ENCODE measurements around the gene SCD5. TPM values are rescaled to one million over a fixed set of nuclear protein-coding genes. Genes with fewer than 3 reads are reported as not detected.

SCD5 gene
- polyA plus RNA-seq, 2 of the 4 experiments (the other 2 are of a cell fraction) = 9.8 to 11.9 TPM

- DNase-seq (ENCODE audit: low read depth in 1 of 2, low spot score in 1 of 2) = no peak
- Histone ChIP-seq H3K4me3 (no peak overlapping the region), H3K4me2 (no peak overlapping the region), H3K9me3 (no peaks in the 10 kb centered on the region), H3K27ac (no peak overlapping the region), H3K4me1 (no peaks in the 10 kb centered on the region)
- TF ChIP-seq HOXB13 (CRISPR knock-in tag; IDR thresholded peaks at IDR 0.05; ENCODE audit: low read depth) = no peak
- no peak for TF ChIP-seq RARB (CRISPR knock-in tag; IDR thresholded peaks at IDR 0.05)
- TF ChIP-seq POLR2A (IDR thresholded peaks at IDR 0.05; ENCODE audit: low read length) = no peak
- TF ChIP-seq, protein P1, sequence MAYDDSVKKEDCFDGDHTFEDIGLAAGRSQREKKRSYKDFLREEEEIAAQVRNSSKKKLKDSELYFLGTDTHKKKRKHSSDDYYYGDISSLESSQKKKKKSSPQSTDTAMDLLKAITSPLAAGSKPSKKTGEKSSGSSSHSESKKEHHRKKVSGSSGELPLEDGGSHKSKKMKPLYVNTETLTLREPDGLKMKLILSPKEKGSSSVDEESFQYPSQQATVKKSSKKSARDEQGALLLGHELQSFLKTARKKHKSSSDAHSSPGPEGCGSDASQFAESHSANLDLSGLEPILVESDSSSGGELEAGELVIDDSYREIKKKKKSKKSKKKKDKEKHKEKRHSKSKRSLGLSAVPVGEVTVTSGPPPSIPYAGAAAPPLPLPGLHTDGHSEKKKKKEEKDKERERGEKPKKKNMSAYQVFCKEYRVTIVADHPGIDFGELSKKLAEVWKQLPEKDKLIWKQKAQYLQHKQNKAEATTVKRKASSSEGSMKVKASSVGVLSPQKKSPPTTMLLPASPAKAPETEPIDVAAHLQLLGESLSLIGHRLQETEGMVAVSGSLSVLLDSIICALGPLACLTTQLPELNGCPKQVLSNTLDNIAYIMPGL (CRISPR knock-in tag; IDR thresholded peaks at IDR 0.05; ENCODE audit: borderline replicate concordance) = no peak
- no peak for TF ChIP-seq CBX2 (IDR thresholded peaks at IDR 0.05; ENCODE audit: borderline replicate concordance, low read depth)
- TF ChIP-seq MAFK (IDR thresholded peaks at IDR 0.05; ENCODE audit: partially characterized antibody) = no peak
- TF ChIP-seq SREBF2 (IDR thresholded peaks at IDR 0.05) = no peak
- no peak for TF ChIP-seq KDM1A (IDR thresholded peaks at IDR 0.05; ENCODE audit: low read depth)
- no peak for TF ChIP-seq RAD21 (conservative IDR thresholded peaks at IDR 0.05 in 1 of 2, IDR thresholded peaks at IDR 0.05 in 1 of 2)
- TF ChIP-seq MAZ (IDR thresholded peaks at IDR 0.05; ENCODE audit: borderline replicate concordance, low read depth, low read length) = no peak
- no peak for TF ChIP-seq HES2 (IDR thresholded peaks at IDR 0.05)
- no peak for TF ChIP-seq ZNF302 (CRISPR knock-in tag; IDR thresholded peaks at IDR 0.05)
- TF ChIP-seq MYC (IDR thresholded peaks at IDR 0.05; ENCODE audit: borderline replicate concordance, low read length) = no peak
- no peak for TF ChIP-seq CHD2 (IDR thresholded peaks at IDR 0.05; ENCODE audit: low read length, partially characterized antibody)
- no peak for TF ChIP-seq BHLHE40 (IDR thresholded peaks at IDR 0.05; ENCODE audit: low read depth, low read length)
- no peak for TF ChIP-seq JUN (IDR thresholded peaks at IDR 0.05)
- no peak for TF ChIP-seq TFCP2L1 (CRISPR knock-in tag; IDR thresholded peaks at IDR 0.05)
- TF ChIP-seq KDM5A (IDR thresholded peaks at IDR 0.05) = no peak
- no peak for TF ChIP-seq RCOR1 (IDR thresholded peaks at IDR 0.05; ENCODE audit: low read depth, low read length)
- FAIRE-seq = no peak
- 61% methylated on average over 8 of the region's 8 CpGs for WGBS (ENCODE audit: missing lambda C conversion rate)
- POLR2A ChIA-PET = no interaction called here
- CTCF ChIA-PET = interaction anchor here (1.5 kb wide), 1 partner anchor 9 kb away, joined by 3 read pairs; no protein-coding TSS in a partner anchor
- no peak for ATAC-seq
These were observed 210.6 kb downstream of the SCD5 start for GRCh38 chr4:82587826-82588540.

GRCh38 chr4:82585690-82586435 is 212.7 kb downstream of the SCD5 start:
- 65% methylated on average over 8 of the region's 8 CpGs for WGBS (ENCODE audit: missing lambda C conversion rate)
- no peak for TF ChIP-seq RFX5 (IDR thresholded peaks at IDR 0.05)
- TF ChIP-seq TP53 (CRISPR knock-in tag; IDR thresholded peaks at IDR 0.05) = no peak
- no peak for TF ChIP-seq HEYL (CRISPR knock-in tag; IDR thresholded peaks at IDR 0.05)
- TF ChIP-seq, protein P2, sequence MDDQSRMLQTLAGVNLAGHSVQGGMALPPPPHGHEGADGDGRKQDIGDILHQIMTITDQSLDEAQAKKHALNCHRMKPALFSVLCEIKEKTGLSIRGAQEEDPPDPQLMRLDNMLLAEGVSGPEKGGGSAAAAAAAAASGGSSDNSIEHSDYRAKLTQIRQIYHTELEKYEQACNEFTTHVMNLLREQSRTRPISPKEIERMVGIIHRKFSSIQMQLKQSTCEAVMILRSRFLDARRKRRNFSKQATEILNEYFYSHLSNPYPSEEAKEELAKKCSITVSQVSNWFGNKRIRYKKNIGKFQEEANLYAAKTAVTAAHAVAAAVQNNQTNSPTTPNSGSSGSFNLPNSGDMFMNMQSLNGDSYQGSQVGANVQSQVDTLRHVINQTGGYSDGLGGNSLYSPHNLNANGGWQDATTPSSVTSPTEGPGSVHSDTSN (IDR thresholded peaks at IDR 0.05) = no peak
- TF ChIP-seq JUNB (IDR thresholded peaks at IDR 0.05) = no peak
- no peak for TF ChIP-seq CBX8 (IDR thresholded peaks at IDR 0.05)
- ATAC-seq = no peak
- no peak for FAIRE-seq
- DNase-seq (ENCODE audit: low read depth in 1 of 2, low spot score in 1 of 2) = no peak
- Histone ChIP-seq H3K9me3 (no peaks in the 10 kb centered on the region), H3K4me2 (no peak overlapping the region), H3K4me3 (no peak overlapping the region), H3K4me1 (no peaks in the 10 kb centered on the region), H3K27ac (no peak overlapping the region)
- ChIA-PET POLR2A (no interaction called here), CTCF (no interaction called here)

Data from A549 (cell line).